Heart left ventricle (tissue), 16 donors: ENCODE results near the gene APLP1. TPM values are rescaled to one million over a fixed set of nuclear protein-coding genes. Genes with fewer than 3 reads are reported as not detected.

ENCODE experiments used
- ATAC-seq, 4 donors: fragments of 200-7000 bp; cut with Tn5 transposase; one replicate each; pipeline ENCODE4 v1.9.1; 2020 to 2022; ENCODE audit warnings: moderate library complexity in 4 of 4, mild to moderate bottlenecking in 3 of 4, moderate number of reproducible peaks in 1 of 4
- DNase-seq, 5 donors: peaks; one replicate each; pipeline ENCODE4 v3.0.0-alpha.2; 2020
- H3K27ac ChIP-seq, 12 donors: fragments of 200-600 bp; sonication (generic) in 4 of 12; one replicate each; pipeline versions ENCODE4 v1.5.0 to v1.8.0; 2016 to 2022; ENCODE audit warnings: mild to moderate bottlenecking in 2 of 12
- H3K27me3 ChIP-seq, 9 donors: fragments of 200-600 bp; sonication (generic) in 2 of 9; one replicate each; pipeline versions ENCODE4 v1.5.1 to v1.8.0; 2016 to 2022; ENCODE audit warnings: mild to moderate bottlenecking in 3 of 9
- H3K36me3 ChIP-seq, 9 donors: fragments of 200-600 bp; sonication (generic) in 2 of 9; one replicate each; pipeline versions ENCODE4 v1.5.0 to v1.8.0; 2018 to 2022; ENCODE audit warnings: mild to moderate bottlenecking in 2 of 9
- H3K4me1 ChIP-seq, 12 donors: fragments of 200-600 bp; sonication (generic) in 4 of 12; one replicate each; pipeline versions ENCODE4 v1.5.0 to v1.8.0; 2016 to 2022; ENCODE audit warnings: mild to moderate bottlenecking in 3 of 12
- H3K4me3 ChIP-seq, 12 donors: fragments of 200-600 bp; sonication (generic) in 4 of 12; one replicate each; pipeline versions ENCODE4 v1.5.0 to v1.8.0; 2017 to 2022; ENCODE audit warnings: mild to moderate bottlenecking in 9 of 12, moderate library complexity in 4 of 12
- H3K9me3 ChIP-seq, 12 donors: fragments of 200-600 bp; sonication (generic) in 4 of 12; one replicate each; pipeline versions ENCODE4 v1.5.0 to v1.8.0; 2016 to 2022; ENCODE audit warnings: mild to moderate bottlenecking in 1 of 12
- CTCF ChIP-seq, 12 donors: fragments of 200-600 bp; sonication (generic) in 4 of 12; IDR thresholded peaks; one replicate each; pipeline versions ENCODE4 v1.5.0 to v1.8.0; 2018 to 2022; ENCODE audit warnings: antibody characterized with exemption in 12 of 12, mild to moderate bottlenecking in 5 of 12
- POLR2A ChIP-seq, 2 donors: fragments of 450-650 bp; IDR thresholded peaks; one replicate each; pipeline ENCODE4 v1.6.1; 2017; ENCODE audit warnings: antibody characterized with exemption in 2 of 2, mild to moderate bottlenecking in 2 of 2, moderate library complexity in 2 of 2
- WGBS, 4 donors: extraction: QIAGEN DNeasy Blood & Tissue Kit in 2 of 4; methylation state at CpG; one replicate each; pipeline versions ENCODE4 v1.1.5 to v1.1.7; 2013 to 2018; 5-methylcytosine and 5-hydroxymethylcytosine counted together
- intact Hi-C, 10 donors: fragments of 100-400 bp; cut with DNase I; formaldehyde crosslinking; loops; one replicate each; pipeline versions ENCODE4 v1.11.1 to v1.14.2; 2022
- polyA plus RNA-seq, 2 donors: library from polyadenylated mRNA; stranded (reverse); fragments of 200-250 nt; gene quantifications; one replicate each; pipeline ENCODE4 v1.2.3, GENCODE V29; 2013
- total RNA-seq, 9 donors: library from RNA; depleted of rRNA in 2 of 9; stranded (reverse); fragments of >200 nt in 2 of 9; fragmentation: NEBNext Ultra II Directional in 3 of 9; extraction: Animal tissue kit (Norgen Biotek cat#: 25700) in 3 of 9; gene quantifications; one replicate each; pipeline versions ENCODE4 v1.1.0 to v1.2.4, GENCODE V29; 2016 to 2023
- donor health status: ischemic (EF 13 %, LVEDD 7.1; RV severe dilation, severe dysfunction).
- donor health status: healthy with polysubstance abuse.
- donor health status: DM: no; HTN: yes; CAD: no.
- donor health status: DM: no; HTN: no; CAD: no.
- donor health status: ischemic (EF 25% LVEDD 6.9; RV normal size, moderate dysfunction).
- donor health status: ischemic (EF 25% LVEDD 5.7; RV mildly dilated, moderate dysfunction).
- donor health status: healthy.
- donor health status: DM: yes; HTN: yes; CAD: no.
- donor health status: ischemic (EF 35%, LVEDD 5.7; RV mildly dilated, moderate dysfunction).
- donor health status: nonischemic (EF 11% LVEDD 7.7; RV severe dilation, severe dysfunction).
- donor health status: DM: yes; HTN: yes; CAD: no.
- donor health status: PGD.
- donor health status: ischemic (EF 29% LVEDD 5.4; RV normal size, mild dysfunction).
- donor health status: nonischemic (EF 23%, LVEDD 6.1; RV moderate dilation, normal function).

Gene APLP1
- total and polyA plus RNA-seq, 11 donors = 2.1 to 44.3 (median 24.9) TPM

GRCh38 chr19:35847911-35848310, 20.5 kb upstream of the APLP1 start:
- Histone ChIP-seq H3K4me1 (peaks cover 0 to 21% (median 7%) of the 10 kb centered on the region in 12 donors), H3K27me3 (peaks cover 35 to 97% (median 79%) of the 10 kb centered on the region in 9 donors), H3K4me3 (no peak overlapping the region), H3K36me3 (no peaks in the 10 kb centered on the region), H3K9me3 (no peaks in the 10 kb centered on the region), H3K27ac (no peak overlapping the region)
- DNase-seq = no peak
- WGBS, 4 donors = 75 to 92% (median 87%) methylated on average over 8 of the region's 8 CpGs
- intact Hi-C loops = no loop called here
- no peak for ATAC-seq
- TF ChIP-seq CTCF (IDR thresholded peaks at IDR 0.05) (no peak), POLR2A (IDR thresholded peaks at IDR 0.05) (no peak)

GRCh38 chr19:35848486-35848885, 19.9 kb upstream of the APLP1 start:
- DNase-seq (no peak), ATAC-seq (no peak)
- TF ChIP-seq POLR2A (IDR thresholded peaks at IDR 0.05) = no peak
- no peak for TF ChIP-seq CTCF (IDR thresholded peaks at IDR 0.05)
- intact Hi-C loops = no loop called here
- 59 to 76% (median 72%) methylated on average over 3 to 8 of the region's 8 CpGs for WGBS, 4 donors
- H3K36me3 ChIP-seq = no peaks in the 10 kb centered on the region
- H3K4me3 ChIP-seq = no peak overlapping the region
- H3K9me3 ChIP-seq = no peaks in the 10 kb centered on the region
- peaks cover 35 to 97% (median 74%) of the 10 kb centered on the region in 9 donors for H3K27me3 ChIP-seq
- no peak overlapping the region for H3K27ac ChIP-seq
- H3K4me1 ChIP-seq = peaks cover 0 to 21% (median 7%) of the 10 kb centered on the region in 12 donors

- intact Hi-C loops = no loop called here
- ATAC-seq (no peak), DNase-seq (no peak)
- Histone ChIP-seq H3K27me3 (peaks cover 31 to 97% (median 68%) of the 10 kb centered on the region in 9 donors), H3K27ac (no peak overlapping the region), H3K9me3 (no peaks in the 10 kb centered on the region), H3K4me1 (peaks cover 0 to 17% (median 7%) of the 10 kb centered on the region in 12 donors), H3K4me3 (no peak overlapping the region), H3K36me3 (no peaks in the 10 kb centered on the region)
- WGBS, 4 donors = 89 to 91% (median 89%) methylated on average over 14 to 18 of the region's 18 CpGs
- no peak for TF ChIP-seq CTCF (IDR thresholded peaks at IDR 0.05)
- no peak for TF ChIP-seq POLR2A (IDR thresholded peaks at IDR 0.05)
Observed at GRCh38 chr19:35848919-35849505, 19.4 kb upstream of the APLP1 start.

GRCh38 chr19:35851213-35852028, 17.0 kb upstream of the APLP1 start:
- WGBS, 4 donors = 44 to 52% (median 47%) methylated on average over 15 to 32 of the region's 32 CpGs

More at GRCh38 chr19:35851213-35852028, 17.0 kb upstream of the APLP1 start:
- Histone ChIP-seq H3K27me3 (peaks cover 24 to 95% (median 57%) of the 10 kb centered on the region in 9 donors), H3K4me3 (no peak overlapping the region), H3K4me1 (peaks cover 0 to 8% (median 5%) of the 10 kb centered on the region in 12 donors), H3K9me3 (no peaks in the 10 kb centered on the region), H3K27ac (no peak overlapping the region), H3K36me3 (no peaks in the 10 kb centered on the region)
- intact Hi-C loops = no loop called here
- TF ChIP-seq CTCF (IDR thresholded peaks at IDR 0.05) (no peak), POLR2A (IDR thresholded peaks at IDR 0.05) (no peak)
- ATAC-seq = no peak
- no peak for DNase-seq
